CD4-positive, alpha-beta T cell treated with Interleukin-17A for 4 hours (primary cell): Measurements from ENCODE around the gene KHDRBS1.
"Not testable (repeated sequence)": the region's sequence is repeated elsewhere in the genome, so short reads cannot be mapped to it uniquely, and the experiment has no call there.

Experiments
- DNase-seq: peaks from one replicate; pipeline ENCODE4 v3.0.0-alpha.2; 2020; ENCODE audit warnings: mixed read lengths

The KHDRBS1 gene

GRCh38 chr1:32013386-32014198 lies at the start of gene KHDRBS1:
KHDRBS1 (plus strand) TSS chr1:32013868; CDS start chr1:32013996, 128 bp downstream.
- DNase-seq = peak; percentile 99

GRCh38 chr1:31970873-31971272 lies 42.8 kb upstream of the KHDRBS1 start:
- no peak for DNase-seq

GRCh38 chr1:31976401-31976800 lies 37.3 kb upstream of the KHDRBS1 start:
- no peak for DNase-seq

- DNase-seq = peak; percentile 14
Observed at GRCh38 chr1:31977385-31978131, 36.1 kb upstream of the KHDRBS1 start.

GRCh38 chr1:31978843-31979400 lies 34.7 kb upstream of the KHDRBS1 start:
- no peak for DNase-seq

GRCh38 chr1:31980835-31981455 lies 32.7 kb upstream of the KHDRBS1 start:
- DNase-seq = no peak

- no peak for DNase-seq
Observed at GRCh38 chr1:31981456-31981839, 32.2 kb upstream of the KHDRBS1 start.

- peak; percentile 68 for DNase-seq
Observed at GRCh38 chr1:31981972-31982371, 31.7 kb upstream of the KHDRBS1 start.

- peak; percentile 75 for DNase-seq
Observed at GRCh38 chr1:31984419-31985347, 29.0 kb upstream of the KHDRBS1 start.

- peak; percentile 16 for DNase-seq
Observed at GRCh38 chr1:31985430-31985829, 28.2 kb upstream of the KHDRBS1 start.

GRCh38 chr1:31987135-31987619 lies 26.5 kb upstream of the KHDRBS1 start:
- DNase-seq = no peak

GRCh38 chr1:31989964-31990363 lies 23.7 kb upstream of the KHDRBS1 start:
- DNase-seq = no peak

GRCh38 chr1:31991182-31991581 lies 22.5 kb upstream of the KHDRBS1 start:
- DNase-seq = no peak

GRCh38 chr1:31995263-31995662 lies 18.4 kb upstream of the KHDRBS1 start:
- DNase-seq = no peak

GRCh38 chr1:31996121-31996520 lies 17.5 kb upstream of the KHDRBS1 start:
- not testable (repeated sequence) for DNase-seq

- no peak for DNase-seq
Observed at GRCh38 chr1:32001863-32002262, 11.8 kb upstream of the KHDRBS1 start.

- not testable (repeated sequence) for DNase-seq
Observed at GRCh38 chr1:32002285-32002684, 11.4 kb upstream of the KHDRBS1 start.

GRCh38 chr1:32005522-32005921 lies 8.1 kb upstream of the KHDRBS1 start:
- DNase-seq = no peak

- no peak for DNase-seq
Observed at GRCh38 chr1:32007591-32007940, 6.1 kb upstream of the KHDRBS1 start.

- no peak for DNase-seq
Observed at GRCh38 chr1:32010246-32010645, 3.4 kb upstream of the KHDRBS1 start.

GRCh38 chr1:32012709-32013385 lies 821 bp upstream of the KHDRBS1 start:
- DNase-seq = no peak
